CD4-positive, alpha-beta T cell treated with Interleukin-15 for 4 hours (primary cell): Measurements from ENCODE around the gene TEAD1.
A peak's percentile ranks its signal among the peaks of the same experiment; 100 is the strongest.

Source experiments
- DNase-seq: peaks from one replicate; pipeline ENCODE4 v3.0.0-alpha.2; 2020; ENCODE audit warnings: low spot score

The TEAD1 gene

DNA sequence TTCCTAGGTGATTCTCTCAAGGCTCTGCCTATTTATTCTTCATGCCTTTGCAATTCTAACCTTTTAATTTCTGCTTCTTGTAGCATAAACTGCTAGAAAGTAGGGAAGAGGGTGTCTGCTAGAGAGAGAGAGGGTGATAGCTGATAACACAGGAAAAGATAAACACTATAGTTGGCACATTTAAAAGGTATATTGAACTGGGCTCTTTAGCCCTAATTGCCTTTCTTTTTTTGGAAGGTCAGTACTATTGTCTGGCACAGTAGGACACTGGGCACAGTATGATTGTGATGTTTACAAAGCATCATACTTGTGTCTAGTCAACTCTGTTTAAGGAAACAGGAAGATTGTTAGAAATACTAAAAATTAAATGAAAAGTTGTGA is 33.3 kb downstream of the TEAD1 start:
- no peak for DNase-seq

DNA sequence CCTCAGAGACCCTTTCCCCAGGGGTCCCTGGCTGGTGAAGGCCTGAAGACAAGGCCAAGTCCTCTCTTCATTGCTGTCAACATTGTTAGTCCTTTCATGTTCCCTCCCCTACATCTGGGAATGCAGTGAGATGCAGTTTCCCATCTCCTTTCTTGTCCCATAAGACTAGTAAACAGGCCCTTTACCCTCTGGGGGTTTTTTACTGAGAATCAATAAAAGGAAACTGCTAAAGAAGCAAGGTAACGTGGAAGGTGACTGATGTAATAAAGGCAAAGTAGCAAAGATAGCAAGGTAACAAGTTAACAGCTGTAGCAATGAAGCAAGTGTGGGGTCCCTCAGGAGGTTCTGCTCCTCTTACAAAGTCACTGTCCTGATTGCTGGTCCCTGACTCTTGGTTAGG is 37.3 kb downstream of the TEAD1 start:
- DNase-seq: no peak

DNA sequence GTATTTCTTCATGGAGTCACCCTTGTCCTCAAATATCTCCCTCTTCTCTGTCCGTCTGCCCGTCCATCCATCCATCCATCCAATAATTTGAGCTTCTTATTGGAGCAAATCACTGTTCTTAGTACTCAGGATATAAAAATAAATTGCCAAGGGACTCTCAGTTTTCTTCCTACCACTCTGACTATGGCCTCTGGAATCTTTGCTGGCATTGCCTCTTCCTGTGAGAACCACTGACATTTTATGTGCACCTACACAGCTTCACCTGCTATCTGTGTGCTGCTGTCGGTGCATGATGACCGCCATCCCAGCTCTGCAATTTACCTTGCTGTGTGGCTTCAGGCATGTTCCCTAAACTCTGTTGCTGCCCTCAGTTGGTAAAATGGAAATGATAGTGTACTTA is 37.9 kb downstream of the TEAD1 start:
- no peak for DNase-seq

DNA sequence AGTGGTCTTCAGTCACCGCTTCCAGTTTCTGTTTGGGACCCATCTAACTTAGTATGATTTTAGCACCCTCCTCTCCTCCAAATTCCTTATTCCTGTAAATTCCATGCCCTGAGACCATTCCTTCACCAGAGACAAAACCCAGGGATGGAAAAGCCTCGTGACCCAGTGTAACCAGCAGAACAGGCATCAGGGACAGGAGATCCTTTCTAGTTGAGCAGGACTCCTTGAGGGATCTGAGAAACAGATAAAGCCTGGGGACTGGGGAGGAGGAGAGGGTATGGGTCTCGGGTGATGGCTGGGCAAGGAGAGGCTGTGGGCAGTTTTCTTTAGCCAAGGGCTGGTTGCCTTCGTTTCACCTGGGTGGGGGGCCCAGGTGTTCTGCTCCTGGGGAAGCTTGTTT is 40.9 kb downstream of the TEAD1 start:
- DNase-seq: no peak

DNA sequence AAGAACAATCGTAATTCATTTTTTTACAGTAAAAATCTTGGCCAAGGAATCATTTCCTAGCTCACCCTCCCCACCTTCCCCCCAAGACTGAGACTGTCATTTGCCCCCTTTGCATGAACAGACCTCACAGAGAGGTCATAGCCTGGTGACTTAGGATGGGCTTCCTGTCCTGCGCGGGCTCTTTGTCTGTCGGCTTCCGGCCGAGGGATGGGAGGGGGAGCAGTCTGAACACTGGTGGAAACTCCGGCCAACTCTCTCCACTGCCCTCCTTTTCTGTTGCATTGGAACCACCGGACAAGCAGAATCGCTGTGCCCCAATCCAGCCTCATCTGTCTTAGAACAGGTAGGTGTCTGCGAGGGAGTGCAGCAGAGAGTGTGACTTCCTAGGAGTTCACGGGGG is 41.7 kb downstream of the TEAD1 start:
- DNase-seq: no peak

DNA sequence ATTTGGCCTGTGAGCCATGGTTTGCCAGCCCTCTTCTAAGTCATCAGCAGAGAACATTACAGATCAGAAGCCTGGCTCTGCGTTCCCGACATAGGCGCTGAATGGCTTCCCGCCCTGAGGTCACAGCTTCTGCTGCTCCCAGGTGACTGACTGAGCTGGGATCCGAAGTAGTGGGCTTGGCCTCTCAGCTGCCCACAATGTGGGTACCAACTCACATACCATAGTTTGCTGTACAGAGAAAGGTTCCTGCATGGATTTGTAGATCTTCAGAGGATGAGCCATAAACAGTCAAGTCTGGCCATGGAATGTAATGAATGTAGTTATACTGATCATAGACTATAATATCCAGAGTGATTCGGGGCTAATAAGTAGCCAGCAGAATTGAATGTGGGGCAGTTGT is 42.6 kb downstream of the TEAD1 start:
- DNase-seq: no peak

DNA sequence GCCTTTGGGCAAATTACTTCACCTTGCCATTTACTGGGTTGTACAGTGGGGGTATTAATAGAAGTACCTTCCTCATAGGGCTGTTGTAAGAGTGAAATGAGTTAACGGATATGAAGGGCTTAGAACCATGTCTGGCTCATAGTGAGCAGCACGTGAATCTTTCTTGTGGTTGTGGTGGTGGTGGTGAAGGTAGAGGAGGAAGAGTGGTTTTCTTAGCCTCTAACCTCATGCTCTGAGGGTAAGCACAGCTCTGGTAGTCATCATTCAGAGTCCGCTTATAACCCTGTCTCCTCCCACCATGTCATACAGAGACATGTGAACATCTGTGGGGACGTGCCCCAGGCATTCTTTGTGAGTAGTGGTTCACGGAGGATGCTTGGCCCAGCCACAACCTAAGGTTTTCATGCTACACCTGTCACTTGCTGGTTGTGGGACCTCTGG is 43.6 kb downstream of the TEAD1 start:
- peak; percentile 13 for DNase-seq

DNA sequence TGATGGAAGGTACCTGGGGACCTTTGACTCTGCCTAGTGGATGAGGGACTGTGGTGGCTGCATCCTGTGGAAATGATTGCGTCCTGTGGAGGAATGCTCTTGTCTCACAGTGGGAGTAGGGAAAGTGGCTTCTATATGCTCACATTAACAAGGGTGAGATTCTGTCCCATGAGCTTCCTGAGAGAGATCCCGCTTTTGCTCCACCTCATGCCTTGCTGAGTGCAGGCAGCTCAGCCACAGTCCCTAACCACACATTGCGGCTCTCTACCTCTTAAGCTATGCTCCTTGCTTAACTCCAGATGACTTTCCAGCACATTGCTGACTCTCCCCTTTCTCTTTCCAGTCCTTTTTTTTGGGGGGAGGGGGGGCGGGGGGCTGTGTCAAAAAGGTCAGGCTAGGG is 45.0 kb downstream of the TEAD1 start:
- no peak for DNase-seq

DNA sequence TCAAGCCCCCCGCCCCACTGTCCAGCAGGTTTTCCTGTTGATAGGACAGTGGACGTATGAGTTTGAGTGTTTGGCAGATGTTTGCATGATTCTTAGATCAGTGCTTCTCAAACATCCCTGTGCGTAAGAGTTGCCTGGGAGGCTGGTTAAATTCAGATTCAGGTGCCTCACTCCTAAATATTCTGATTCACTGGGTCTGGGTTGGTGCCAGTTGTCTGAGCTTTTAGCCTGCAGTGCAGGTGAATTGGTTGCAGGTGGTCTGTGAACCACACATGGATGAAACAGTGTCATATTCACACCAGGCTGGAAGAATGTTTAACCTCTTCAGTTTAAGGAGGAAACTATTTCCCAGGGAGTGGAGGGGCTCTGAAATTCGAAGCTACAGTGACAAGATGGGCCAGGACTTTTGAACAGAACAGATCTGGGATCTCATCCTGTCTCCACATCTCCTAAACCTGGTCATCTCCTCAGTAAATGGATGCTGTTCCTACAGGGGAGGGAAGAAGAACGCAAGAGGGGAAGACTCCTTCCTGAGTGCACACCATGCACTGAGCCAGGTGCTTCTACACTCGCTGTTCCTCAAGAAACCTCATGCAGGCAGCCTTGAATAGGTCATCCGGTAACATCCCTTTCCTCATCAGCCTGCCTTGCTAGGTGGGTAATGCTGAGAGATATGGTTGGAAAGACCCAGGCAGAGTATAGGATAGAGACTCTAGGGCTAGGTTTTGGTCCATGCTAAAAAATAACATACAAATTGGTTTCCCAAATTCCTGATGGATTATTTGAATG is 47.8 kb downstream of the TEAD1 start:
- no peak for DNase-seq

DNA sequence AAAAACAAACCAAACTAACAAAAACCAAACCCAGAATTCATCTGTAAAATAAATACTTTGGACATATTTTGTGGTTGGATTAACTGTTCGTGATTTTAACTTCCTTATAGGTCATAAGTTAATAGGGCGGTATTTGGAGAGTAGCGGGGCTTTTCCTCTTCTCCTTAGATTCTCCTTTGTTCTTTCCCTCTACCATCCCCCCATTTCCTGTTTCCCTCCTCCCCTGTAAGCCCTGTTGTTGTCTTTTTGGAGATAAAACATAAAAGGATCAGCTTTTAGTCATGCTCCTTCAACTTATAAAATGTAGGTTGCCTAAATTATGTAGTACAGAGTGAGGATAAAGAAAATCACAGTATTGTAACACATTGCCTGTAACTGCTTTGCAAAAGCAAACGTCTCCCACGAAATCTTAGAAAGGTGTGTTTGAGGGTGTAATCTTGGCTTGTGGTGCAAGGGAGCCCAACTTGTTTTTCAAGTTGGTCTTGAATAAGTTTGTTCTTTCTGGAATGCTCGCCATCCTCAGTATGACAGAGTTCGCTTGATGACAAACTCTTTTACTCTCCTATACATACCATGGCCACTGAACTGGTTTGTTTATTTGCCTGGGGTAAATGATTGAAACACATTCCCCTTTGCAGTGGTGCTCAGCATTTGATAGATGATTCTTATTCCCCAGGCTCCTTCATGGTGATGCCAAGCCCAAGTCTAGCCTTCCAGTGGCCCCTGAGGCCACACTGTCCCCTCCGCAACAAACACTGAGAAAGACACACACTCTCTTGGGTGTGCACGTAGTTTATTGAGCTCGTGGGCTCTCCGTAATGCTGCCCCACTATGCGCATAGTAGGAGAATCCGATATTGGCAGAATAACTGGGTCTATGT is 49.4 kb downstream of the TEAD1 start:
- DNase-seq: no peak

DNA sequence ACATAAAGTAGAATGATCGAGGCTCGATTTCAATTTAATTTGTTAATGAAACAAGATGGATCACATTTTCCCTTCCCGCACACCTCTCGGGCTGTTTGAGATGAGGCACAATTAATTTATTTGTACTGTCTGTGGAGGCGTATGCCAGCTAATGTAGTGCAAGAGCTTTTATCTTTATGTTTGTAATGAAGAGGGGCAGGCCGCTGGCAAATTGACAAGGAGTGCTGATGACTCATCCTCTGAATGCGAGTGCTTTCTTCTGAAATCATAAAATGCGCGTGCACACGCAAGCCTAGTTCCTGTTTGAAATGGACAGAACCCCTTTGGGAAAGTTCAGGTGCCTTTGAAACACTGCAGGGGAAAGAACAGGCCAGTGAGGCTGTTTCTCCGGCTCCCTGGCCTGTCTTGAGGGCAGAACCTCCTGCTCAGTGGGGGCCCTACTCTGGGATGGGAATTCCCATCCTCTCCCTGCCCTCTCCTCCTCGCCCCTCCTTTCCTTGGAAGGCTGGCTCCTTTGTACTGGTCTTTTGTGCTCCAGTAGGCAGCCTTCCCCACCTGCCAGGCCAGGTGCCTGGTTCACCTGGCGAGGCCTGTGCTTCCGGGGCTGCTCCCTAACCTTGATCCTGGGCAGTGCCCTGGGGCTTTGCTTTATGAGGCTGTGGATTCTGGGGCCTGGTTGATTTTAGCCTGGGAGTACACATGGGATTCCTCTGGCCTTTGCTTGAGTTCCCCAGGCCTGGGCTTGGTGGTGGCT is 50.3 kb downstream of the TEAD1 start:
- no peak for DNase-seq

DNA sequence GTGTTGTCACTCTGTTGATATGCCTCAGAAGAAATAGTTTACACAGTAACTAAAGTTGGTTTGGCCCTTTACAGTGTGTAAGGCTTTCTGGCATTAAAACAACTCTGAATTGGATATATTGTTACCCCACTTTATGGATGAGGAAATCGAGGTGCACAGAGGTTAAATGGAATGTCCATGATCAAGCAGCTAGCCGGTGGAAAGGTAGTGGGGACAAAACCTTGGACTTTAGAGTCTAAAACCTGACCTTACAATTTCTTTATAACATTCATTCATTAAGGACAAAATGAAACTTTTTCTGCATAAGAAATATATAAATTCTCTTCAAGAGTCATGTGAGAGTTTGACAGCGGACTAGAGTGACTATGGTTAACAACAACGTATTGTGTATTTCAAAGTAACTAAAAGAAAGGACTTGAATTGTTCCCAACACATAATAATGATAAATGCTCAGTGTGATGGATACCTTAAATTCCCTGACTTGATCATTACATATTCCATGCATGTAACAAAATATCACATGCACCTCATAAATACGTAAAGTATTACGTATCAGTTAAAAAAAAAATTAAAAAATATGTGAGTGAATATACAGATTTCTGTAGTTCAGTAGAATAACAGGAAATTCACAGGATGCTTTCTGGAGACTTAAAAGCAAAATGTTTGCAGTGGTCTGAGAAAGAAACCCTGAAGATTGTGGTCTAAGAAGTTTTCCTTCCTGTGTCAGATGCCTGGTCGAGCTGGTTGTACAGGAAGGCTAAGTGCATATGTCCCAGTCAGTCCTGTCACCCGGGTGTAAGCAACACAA is 51.0 kb downstream of the TEAD1 start:
- DNase-seq: no peak

DNA sequence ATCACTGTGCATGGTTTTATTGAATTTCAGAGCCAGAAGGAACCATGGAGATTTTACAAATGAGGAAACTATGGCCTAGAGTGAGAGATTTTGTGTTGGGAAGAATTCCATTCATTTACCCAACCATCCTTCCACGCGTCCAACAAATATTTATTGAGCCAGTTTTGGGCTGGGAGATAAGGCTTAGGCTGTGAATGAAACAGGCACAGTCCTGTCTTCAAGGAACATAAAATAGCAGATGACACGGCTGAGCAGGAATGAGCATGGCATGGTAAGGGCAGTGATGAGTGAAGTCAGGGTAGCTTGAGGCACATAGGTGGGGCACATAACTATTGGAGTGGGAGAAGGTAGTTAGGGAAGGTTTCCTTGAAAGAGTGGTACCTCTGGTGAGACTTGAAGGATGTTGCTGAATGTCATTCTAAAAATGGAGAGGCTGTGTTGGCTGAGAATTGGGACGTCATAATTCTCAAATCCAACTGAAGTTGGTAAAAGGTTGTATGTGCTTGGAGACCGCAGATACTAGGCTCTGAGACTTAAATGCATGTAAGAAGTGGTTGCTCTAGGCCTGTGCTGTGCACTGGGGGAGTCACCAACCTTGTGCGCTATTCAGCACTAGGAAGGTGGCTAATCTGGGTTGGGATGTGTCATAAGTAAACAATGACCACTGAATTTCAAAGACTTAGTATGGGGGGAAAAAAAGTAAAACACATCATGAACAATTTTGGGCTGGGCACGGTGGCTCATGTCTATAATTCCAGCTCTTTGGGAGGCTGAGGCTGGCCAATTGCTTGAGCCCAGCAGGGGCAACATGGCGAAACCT is 51.9 kb downstream of the TEAD1 start:
- DNase-seq: no peak

DNA sequence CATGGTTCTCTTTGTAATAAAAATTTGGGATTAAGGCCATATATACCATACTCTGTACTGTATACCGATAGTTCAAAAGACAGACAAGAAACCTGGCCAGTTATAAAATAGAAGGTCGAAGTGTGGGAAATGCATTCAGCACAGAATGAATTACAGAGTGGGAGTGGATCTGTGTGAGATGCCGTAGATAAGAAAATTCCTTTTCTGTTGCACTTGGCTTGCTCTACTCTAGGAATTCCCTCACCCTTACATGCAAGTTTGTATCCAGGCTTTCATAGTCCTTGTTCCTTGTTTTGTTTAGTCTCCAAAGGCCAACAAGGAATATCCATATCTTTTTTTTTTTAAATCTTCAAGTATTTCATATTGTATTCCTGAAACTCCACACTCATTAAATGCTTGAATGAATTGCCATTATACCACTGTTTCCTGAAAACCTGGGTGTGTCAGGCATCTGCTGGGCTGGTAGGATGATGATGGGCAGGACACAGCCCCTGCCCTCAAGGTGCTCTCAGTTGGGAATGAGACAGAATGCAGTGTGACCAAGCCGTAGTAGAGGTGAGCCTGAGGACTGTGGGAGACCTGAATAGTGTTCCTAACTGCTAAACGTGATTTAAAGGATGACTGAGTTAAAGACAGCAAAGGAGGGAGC is 53.5 kb downstream of the TEAD1 start:
- no peak for DNase-seq

DNA sequence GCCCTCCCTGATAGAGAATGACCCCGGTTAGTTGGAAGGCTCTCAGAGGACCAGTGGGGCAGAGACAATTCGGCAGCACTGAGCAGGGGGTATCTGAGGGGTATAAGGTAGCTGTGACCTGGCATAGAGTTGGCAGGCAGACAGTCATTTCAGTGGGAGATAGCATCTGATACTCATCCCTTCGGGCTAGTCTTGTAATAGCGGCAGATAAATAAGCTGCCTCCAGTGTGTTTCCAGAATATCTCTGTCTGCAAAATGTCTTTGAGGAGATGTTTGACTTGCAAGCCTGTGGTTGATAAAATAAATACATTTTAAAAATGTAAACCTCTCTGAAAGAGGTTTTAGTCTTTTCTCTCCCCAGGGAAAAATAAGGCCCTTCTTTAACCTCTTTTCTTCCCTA is 54.2 kb downstream of the TEAD1 start:
- no peak for DNase-seq

DNA sequence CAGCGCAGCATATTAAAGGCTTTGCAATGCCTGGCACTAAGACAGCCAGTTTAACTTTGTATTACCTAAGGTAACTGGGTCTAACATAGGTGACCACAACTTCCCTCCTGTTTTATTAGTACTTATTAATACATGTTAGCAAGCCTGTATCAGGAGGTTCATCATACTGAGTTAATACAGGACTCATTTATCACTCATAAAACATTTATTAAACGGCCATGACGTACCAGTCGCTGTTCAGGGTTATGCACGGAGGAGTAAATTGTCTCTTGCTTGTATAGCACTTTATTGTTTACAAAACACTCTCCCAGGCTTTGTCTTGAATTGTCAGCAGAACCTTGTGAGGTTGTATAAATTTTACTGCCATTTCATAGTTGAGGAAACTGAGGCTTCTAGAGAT is 55.7 kb downstream of the TEAD1 start:
- DNase-seq: no peak

DNA sequence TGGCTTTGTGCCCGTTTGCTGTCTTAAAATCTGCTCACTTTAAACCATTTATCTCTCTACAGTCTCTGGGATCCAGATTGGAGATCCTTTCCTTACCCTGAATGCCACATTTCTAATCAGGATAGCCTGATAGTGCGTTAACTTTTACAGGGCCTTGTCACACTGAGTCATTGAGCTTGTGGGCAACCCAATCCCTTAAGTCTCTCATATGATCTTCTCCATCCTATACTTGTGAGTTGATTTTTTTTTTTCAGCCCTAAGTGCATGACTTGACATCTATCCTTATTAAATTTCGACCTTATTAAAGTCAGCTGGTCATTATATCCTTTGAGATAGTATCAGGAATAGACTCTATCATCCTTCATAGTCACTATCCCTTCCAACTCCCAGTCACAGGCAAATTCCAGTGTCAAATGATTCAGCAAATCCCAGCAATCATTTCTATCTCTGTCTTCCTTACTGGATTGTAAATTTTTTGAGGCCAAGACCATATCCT is 57.7 kb downstream of the TEAD1 start:
- no peak for DNase-seq

DNA sequence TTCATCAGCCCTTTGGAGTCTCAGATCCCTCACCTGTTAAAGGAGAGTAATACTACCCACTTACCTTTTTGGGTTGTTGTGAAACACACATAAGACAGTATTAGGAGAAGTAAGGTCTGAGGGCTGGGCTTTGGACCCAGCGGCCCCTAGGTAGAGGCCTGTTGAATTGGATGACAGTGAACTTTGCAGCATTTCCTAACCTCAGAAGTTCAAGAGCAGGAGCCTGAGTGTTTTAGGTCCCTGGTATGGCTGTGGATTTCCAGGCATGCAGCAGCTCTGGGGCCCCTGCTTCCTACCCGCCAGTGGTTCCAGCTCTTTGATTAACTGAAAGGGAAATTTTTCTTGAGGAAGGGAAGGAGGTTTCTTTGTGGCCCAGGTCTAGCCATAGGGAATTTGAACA is 58.9 kb downstream of the TEAD1 start:
- DNase-seq: no peak

DNA sequence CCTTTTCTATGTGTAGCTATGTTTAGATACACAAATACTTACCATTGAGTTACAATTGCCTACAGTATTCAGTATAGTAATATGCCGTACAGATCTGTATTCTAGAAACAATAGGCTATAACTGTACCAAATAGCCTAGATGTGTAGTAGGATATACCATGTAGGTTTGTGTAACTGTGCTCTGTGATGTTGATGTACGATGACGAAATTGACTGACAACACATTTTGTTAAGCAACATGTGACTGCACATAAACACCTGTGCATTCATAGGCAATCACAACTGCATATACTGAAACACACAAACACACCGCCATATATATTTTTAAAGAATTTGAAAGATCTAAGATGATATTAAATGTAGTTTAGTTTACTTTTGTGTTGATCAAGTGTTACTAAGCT is 60.4 kb downstream of the TEAD1 start:
- DNase-seq: no peak

DNA sequence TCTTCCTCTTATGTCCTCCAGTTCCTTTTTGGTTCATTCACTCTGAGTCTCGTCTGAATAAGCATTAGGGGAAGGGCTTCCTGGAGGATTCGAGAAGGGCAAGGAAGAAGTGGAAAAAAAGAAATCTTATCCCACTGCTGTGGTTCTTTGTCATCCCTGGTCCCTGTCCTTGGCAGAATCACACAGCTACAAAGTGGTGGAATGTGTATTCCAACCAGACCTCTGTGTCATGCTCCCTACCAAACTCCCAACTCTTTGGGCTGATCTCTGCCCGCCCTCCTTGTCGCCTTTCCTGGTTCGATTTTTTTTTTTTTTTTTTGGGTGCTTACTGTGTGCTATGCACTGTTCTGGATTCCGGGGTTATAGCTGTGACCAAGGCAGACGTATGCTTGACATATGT is 61.0 kb downstream of the TEAD1 start:
- DNase-seq: no peak
